NAMALWA (cell line): ENCODE results near the gene MARCHF5.

ENCODE experiments used
- DNase-seq: peaks from one replicate; pipeline ENCODE4 v3.0.0-alpha.2; 2015; ENCODE audit warnings: low spot score

MARCHF5 gene

DNA sequence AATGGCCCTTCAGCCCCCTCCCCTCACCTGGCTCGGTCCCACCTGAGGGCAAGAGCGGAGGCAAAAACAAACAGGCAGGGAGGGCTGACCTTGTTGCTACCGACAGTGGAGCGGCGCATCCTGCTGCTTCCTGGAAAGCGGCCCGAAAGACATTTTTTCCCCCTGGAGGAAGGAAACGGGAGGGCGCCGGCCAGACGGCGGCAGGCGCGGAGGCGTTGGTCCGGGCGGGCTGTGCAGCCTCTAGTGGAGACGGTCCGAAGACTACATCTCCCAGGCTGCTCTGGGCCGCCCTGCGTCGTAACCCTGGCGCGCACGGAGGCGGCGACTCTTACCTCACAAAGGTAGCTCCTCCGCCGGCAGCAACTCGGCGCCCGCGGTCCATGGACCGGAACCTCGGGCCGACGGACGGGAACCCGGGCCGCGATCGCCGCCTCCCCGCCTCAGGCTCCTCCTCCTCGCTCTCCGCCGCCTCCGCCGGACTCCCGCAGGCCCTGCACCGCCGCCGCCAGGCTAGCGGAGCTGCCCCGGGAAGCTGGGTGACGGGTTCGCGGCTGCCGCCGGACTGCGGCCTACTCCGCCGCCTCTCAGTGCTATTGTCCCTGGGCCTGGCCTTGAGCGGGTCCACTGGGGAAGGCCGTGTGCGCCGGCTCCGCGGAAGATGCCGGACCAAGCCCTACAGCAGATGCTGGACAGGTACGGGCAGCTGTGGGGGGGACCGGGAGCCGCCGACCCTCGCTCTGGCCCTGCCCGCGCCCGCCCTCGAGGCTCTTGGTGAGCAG, at the start of gene MARCHF5, which contains the start of gene CPEB3:
MARCHF5 (plus strand) TSS at position 331 of the 779 bp plus-strand sequence; CDS start at position 659, 328 bp downstream.
CPEB3 (minus strand) TSS at position 242 of the 779 bp plus-strand sequence. CDS start 50,728 bp downstream, outside the sequence.
- DNase-seq = peak; percentile 96

- DNase-seq = no peak
These were observed 49.5 kb upstream of the MARCHF5 start for GRCh38 chr10:92241501-92241900.

GRCh38 chr10:92242380-92242779, 48.6 kb upstream of the MARCHF5 start:
- DNase-seq = no peak

DNA sequence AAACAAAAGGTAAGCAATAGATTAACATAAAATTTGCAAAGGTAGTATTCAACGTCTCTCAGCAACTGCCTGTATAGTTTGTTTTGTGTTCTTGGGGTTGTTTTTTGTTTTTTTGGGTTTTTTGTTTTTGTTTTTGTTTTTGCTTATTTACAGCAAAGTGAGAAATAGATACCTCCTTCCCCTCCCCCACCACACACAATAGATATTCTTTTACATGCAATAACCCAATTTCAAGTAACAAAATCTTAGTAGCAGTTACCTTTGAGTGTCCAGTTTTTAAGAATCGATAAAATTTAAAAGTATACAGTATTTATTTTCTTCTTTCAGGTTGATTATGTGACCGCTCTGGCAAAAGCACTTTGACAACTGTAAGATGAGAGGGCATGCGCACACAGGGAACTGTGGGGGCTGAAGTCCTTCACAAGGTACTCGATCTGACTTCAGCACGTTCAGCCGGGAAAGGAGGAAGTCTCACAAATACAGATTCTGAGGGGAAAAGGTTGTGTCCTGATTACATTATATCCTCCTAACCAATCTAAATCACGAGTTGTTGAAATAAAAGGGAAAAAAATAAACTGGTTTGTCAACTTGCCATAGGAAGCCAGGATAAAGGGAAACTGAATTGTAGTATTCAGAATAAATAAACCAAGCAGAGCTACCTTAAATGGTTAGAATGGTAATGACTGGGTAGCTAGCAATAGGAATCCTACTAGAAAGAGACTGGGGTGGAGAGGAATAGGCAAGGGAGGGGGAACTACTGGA, 47.9 kb upstream of the MARCHF5 start:
- DNase-seq = peak; percentile 72

- no peak for DNase-seq
These were observed 46.2 kb upstream of the MARCHF5 start for GRCh38 chr10:92244796-92245195.

- no peak for DNase-seq
These were observed 42.4 kb upstream of the MARCHF5 start for GRCh38 chr10:92248566-92248965.

- no peak for DNase-seq
These were observed 27.6 kb upstream of the MARCHF5 start for GRCh38 chr10:92263396-92263795.

DNA sequence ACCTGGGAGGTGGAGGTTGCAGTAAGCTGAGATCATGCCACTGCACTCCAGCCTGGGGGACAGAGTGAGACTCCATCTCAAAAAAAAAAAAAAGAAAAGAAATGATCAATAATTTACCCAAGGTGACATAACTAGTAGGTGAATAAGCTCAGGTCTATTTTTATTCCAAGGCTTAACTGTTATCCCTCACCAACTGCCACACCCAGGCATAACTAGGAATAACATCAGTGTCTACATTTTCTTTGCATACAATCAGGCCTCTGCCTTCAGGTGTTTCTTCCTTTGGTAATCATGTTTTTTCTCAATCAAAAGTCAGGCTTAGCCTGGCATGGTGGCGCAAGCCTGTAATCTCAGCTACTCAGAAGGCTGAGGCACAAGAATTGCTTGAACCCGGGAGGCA, 26.7 kb upstream of the MARCHF5 start:
- DNase-seq = no peak

- peak; percentile 22 for DNase-seq
These were observed 25.2 kb upstream of the MARCHF5 start for GRCh38 chr10:92265687-92266258.

GRCh38 chr10:92267343-92267742, 23.6 kb upstream of the MARCHF5 start:
- DNase-seq = peak; percentile 9

DNA sequence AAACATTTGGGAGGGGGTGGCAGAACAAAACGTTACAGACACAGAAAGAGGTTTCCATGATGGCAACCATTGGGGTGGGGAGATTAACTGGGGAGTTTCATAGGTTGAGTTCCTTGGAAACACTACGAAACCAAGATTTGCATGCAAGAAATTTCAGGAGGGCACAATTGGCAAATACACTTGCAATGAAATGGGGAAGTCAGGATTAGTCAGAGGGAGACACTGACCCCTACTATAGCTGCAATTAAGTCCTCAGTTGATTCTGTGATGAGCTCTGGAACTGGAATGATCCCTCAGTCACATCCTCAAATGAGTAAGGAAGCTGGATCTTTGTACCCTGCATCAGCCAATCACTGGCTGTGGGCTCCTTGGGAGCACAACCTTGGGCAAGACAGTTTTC, 22.2 kb upstream of the MARCHF5 start:
- DNase-seq = no peak

DNA sequence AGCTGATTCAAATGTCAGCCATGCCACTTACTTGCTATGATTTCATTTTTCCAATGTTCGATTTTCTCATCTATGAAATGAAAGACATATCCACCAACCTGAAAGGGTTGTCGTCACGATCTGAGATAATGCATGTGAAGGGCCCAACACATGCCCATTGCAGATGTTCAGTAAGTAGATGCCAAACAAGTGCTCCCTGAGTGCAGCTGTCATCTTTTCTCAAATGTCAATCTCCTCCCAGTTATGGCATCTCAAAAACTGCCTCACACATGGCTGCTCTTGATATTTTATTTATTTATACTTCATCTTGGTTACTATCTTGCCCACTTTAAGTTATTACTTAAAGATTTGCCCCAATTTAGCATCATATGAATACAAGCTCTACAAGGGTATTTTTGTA, 16.9 kb upstream of the MARCHF5 start:
- no peak for DNase-seq

DNA sequence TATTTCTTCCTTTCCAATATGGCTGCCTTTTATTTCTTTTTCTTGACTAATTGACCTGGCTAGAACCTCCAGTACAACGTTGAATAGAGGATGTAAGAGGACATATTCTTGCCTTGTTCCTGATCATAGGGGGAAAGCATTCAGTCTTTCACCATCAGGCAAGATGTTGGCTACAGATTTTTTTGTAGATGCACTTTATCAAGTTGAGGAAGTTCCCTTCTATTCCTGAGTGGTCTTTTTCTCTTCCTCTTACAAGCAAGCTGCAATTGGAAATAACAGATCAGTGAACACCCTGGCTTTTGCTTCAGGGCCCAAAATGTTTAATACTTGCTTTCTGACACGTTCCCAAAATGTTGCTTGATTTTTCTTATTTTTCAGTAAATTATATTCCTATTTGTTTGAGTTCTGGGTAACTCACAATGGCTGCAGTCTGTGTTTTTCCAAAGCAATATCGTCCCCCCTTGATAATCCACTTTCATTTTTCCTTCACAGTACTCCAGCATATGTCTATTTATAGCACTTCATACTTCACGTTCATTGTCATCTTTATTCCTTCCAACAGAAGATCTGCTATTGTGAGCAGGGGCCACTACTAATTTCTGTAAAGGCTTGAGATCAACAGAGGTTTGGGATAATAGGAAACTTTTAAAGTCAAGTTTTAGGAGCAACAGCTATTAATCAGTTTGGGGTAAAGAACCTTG, 11.8 kb upstream of the MARCHF5 start:
- no peak for DNase-seq

- no peak for DNase-seq
These were observed 6.8 kb upstream of the MARCHF5 start for GRCh38 chr10:92284112-92284704.

- DNase-seq = peak; percentile 58
These were observed 711 bp upstream of the MARCHF5 start for GRCh38 chr10:92290076-92290836.

DNA sequence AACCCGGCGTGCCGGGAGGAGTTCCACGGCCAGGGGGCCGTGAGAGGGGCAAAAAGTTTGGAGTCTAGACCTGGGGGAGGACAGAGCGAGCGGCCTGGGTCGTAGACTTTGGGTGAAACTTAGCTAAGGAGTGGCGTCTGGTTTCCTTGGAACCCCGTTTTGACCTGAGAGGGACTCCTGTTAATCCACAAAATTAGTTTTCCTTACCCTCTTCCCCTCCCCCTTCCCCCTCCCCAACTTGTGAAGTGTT, 574 bp downstream of the MARCHF5 start:
- peak; percentile 60 for DNase-seq

DNA sequence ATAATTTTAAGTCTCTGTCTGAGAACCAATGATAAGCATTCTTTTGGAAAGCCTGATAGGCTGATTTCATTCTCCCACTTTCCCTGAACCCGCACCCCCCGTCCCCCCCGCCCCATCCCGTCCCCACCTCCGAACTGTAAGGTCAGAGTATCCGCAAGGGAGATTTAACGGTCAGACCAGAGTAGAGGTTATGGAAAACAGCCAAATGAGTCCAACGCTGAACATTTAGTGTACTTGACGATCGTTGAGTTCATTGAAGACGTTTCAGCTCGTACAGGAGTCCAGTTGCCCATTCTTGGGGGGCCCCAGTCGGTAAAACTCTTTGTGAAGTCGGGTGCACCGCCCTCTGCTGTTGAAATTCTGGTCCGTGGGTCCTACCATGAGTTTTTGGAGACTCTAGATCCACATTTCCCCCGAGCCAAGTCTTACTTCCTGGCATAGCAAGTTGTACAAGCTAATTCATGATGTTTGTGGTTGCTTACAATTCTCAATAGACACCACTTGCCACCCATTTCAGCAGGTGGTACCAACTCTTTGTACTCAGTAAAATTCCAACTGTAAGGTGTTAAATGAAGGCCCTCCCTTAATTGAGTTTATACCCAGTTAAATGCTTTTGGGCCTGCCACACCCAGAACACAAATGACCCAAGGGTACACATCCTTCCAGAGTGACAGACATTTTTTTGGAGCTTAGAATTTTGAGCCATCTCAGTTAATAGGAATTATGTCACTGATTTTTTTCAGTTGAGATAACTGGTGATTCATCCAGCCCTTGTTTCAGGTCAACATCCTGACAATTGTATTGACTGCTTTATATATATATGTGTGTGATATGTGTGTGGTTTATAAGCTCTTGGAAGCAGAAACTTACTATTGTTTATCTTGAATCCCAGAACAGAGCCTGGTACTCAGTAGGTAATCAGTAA, 1.2 kb downstream of the MARCHF5 start:
- peak; percentile 79 for DNase-seq

DNA sequence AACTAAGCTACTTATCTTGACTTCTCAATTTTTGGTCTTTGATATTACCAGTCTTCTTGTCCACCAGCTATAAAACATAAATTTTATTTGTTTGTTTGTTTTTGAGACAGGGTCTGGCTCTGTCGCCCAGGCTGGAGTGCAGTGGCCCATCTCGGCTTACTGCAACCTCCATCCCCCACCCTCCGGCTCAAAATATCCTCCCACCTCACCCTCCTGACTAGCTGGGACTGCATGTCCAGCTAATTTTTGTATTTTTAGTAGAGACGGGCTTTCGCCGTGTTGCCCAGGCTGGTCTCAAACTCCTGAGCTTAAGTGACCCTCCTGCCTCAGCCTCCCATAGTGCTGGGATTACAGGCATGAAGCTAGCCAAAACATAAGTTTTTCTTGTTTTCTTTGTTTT, 7.5 kb downstream of the MARCHF5 start:
- no peak for DNase-seq

DNA sequence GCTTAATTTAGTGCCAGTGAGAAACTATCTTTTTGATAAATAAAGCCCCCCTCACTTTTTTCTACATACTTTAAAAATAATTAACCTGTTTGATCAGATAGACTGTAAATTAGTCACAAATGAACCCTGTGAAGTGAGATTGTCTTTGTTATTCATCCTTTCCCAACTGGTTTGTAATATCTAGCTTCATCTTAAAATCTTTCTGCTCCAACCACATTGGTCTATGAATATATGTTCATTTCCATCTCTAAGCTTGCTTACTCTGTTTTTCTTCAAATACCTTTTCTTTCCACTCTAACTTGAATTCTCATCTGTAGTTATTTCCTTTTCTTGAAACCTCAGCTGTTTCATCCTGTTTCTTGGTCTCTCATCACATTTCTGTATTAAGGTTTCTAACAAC, 12.1 kb downstream of the MARCHF5 start:
- no peak for DNase-seq

DNA sequence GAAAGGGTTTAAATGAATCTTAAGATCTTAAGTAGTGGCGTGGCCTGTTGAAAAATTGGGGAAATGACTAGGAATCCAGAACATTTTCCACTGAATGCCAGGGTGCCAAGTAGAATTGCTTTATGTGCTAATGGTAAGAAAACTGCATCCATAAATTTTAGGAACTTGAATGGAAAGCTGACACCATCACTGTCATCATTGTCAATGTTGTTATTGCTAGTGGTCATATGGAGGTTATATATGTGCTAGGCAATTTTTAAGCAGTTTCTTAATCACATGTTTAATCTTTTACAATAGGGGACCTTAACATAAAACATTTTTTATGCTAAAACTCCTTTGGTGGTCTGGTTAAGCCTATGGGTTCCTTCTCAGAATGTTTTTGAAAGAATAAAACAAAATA, 13.1 kb downstream of the MARCHF5 start:
- no peak for DNase-seq
